Measurements from ENCODE around the gene BMP3.
"Not testable (repeated sequence)": the region's sequence is repeated elsewhere in the genome, so short reads cannot be mapped to it uniquely, and the experiment has no call there.

Gene BMP3

GRCh38 chr4:81030061-81030980 lies at the start of gene BMP3:
BMP3 (plus strand) TSS chr4:81030708; CDS start chr4:81031285, 577 bp downstream.
- no peak for DNase-seq (ENCODE audit: low read depth in 2 of 2)

- DNase-seq (ENCODE audit: low read depth in 2 of 2), result no peak
Observed at GRCh38 chr4:80986011-80986410, 44.5 kb upstream of the BMP3 start.

- DNase-seq (ENCODE audit: low read depth in 2 of 2), result no peak
Observed at GRCh38 chr4:80989921-80990544, 40.5 kb upstream of the BMP3 start.

GRCh38 chr4:80990851-80991250 lies 39.7 kb upstream of the BMP3 start:
- no peak for DNase-seq (ENCODE audit: low read depth in 2 of 2)

- DNase-seq (ENCODE audit: low read depth in 2 of 2), result no peak
Observed at GRCh38 chr4:80999943-81000342, 30.6 kb upstream of the BMP3 start.

GRCh38 chr4:81003597-81004111 lies 26.9 kb upstream of the BMP3 start:
- DNase-seq (ENCODE audit: low read depth in 2 of 2), result no peak

- DNase-seq (ENCODE audit: low read depth in 2 of 2), result no peak
Observed at GRCh38 chr4:81007417-81007816, 23.1 kb upstream of the BMP3 start.

- DNase-seq (ENCODE audit: low read depth in 2 of 2), result not testable (repeated sequence)
Observed at GRCh38 chr4:81016566-81016965, 13.9 kb upstream of the BMP3 start.

GRCh38 chr4:81019006-81019405 lies 11.5 kb upstream of the BMP3 start:
- DNase-seq (ENCODE audit: low read depth in 2 of 2), result no peak

- no peak for DNase-seq (ENCODE audit: low read depth in 2 of 2)
Observed at GRCh38 chr4:81021142-81021944, 9.2 kb upstream of the BMP3 start.

- no peak for DNase-seq (ENCODE audit: low read depth in 2 of 2)
Observed at GRCh38 chr4:81021981-81022380, 8.5 kb upstream of the BMP3 start.

GRCh38 chr4:81023484-81023883 lies 7.0 kb upstream of the BMP3 start:
- DNase-seq (ENCODE audit: low read depth in 2 of 2), result no peak

- DNase-seq (ENCODE audit: low read depth in 2 of 2), result no peak
Observed at GRCh38 chr4:81030981-81031791, 678 bp downstream of the BMP3 start.

- no peak for DNase-seq (ENCODE audit: low read depth in 2 of 2)
Observed at GRCh38 chr4:81031796-81032551, 1.5 kb downstream of the BMP3 start.

- DNase-seq (ENCODE audit: low read depth in 2 of 2), result no peak
Observed at GRCh38 chr4:81032771-81033684, 2.5 kb downstream of the BMP3 start.

- no peak for DNase-seq (ENCODE audit: low read depth in 2 of 2)
Observed at GRCh38 chr4:81038636-81039350, 8.3 kb downstream of the BMP3 start.

- no peak for DNase-seq (ENCODE audit: low read depth in 2 of 2)
Observed at GRCh38 chr4:81039351-81039972, 9.0 kb downstream of the BMP3 start.

GRCh38 chr4:81040012-81040659 lies 9.6 kb downstream of the BMP3 start:
- no peak for DNase-seq (ENCODE audit: low read depth in 2 of 2)

Measured in stimulated activated CD4-positive, alpha-beta T cell treated with anti-CD3 and anti-CD28 coated beads, Interleukin-1b, Interleukin-23, amount 100 ng/mL, for 1 hour (primary cell).